Measurements from ENCODE around the gene LRRC3.
A peak's percentile ranks its signal among the peaks of the same experiment; 100 is the strongest.

The LRRC3 gene

GRCh38 chr21:44510109-44510507, 54.8 kb downstream of the LRRC3 start:
- Histone ChIP-seq H2AFZ (ENCODE audit: low read length) (peak overlapping the region; percentile 36), H3K4me3 (ENCODE audit: low read length) (peak overlapping the region; percentile 25; the same call in 1 of the 2 replicates)
- TF ChIP-seq EZH2phosphoT487 (IDR thresholded peaks at IDR 0.05; ENCODE audit: low read length) (no peak), EZH2 (optimal IDR thresholded peaks at IDR 0.05; ENCODE audit: low read depth, low read length) (no peak)
- TF ChIP-seq, protein P1, sequence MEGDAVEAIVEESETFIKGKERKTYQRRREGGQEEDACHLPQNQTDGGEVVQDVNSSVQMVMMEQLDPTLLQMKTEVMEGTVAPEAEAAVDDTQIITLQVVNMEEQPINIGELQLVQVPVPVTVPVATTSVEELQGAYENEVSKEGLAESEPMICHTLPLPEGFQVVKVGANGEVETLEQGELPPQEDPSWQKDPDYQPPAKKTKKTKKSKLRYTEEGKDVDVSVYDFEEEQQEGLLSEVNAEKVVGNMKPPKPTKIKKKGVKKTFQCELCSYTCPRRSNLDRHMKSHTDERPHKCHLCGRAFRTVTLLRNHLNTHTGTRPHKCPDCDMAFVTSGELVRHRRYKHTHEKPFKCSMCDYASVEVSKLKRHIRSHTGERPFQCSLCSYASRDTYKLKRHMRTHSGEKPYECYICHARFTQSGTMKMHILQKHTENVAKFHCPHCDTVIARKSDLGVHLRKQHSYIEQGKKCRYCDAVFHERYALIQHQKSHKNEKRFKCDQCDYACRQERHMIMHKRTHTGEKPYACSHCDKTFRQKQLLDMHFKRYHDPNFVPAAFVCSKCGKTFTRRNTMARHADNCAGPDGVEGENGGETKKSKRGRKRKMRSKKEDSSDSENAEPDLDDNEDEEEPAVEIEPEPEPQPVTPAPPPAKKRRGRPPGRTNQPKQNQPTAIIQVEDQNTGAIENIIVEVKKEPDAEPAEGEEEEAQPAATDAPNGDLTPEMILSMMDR (IDR thresholded peaks at IDR 0.05; ENCODE audit: low read length): no peak

DNA sequence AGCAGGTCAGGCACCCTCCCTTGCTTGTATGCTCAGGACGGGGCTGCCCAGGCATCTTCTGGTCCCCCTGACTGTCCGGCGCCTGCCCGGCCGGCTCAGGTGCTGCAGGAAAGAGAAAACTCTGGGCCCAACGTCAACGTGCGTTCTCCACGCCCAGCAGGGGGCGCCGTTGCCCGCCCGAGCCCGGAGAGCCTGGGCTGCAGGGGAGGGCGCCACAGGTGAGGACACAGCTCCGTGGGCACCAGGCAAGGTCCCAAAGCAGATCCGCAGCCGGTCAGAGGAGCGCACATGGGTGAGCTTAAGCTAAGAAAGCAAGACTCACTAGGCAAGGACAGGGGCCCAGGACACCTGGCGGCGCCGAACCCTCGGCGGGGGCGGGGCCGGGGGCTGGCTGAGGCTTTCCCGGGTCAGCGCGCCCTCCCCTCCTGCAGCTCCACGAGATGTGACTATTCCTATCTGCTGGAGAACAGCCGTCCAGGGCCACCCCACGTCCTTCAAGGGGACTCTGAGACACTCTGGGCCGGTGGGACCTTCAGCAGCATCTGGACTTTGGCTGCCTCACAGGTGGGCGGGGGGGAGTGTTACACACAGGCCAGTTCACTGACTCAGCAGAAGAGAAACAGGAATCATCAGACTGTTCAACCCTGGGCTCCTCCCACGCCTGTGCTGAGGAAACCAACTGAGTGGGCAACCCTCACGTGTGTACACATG, 55.4 kb downstream of the LRRC3 start:
- H3K27ac ChIP-seq (ENCODE audit: low read length): no peak overlapping the region
- no peaks in the 10 kb centered on the region; the same call in 1 of the 2 replicates for H3K4me1 ChIP-seq (ENCODE audit: low read length)
- no peaks in the 10 kb centered on the region for H4K20me1 ChIP-seq (ENCODE audit: insufficient read depth, low read length)
- TF ChIP-seq, protein P1 (IDR thresholded peaks at IDR 0.05; ENCODE audit: low read length): peak; percentile 97
- TF ChIP-seq EZH2phosphoT487 (IDR thresholded peaks at IDR 0.05; ENCODE audit: low read length) (no peak), EZH2 (optimal IDR thresholded peaks at IDR 0.05; ENCODE audit: low read depth, low read length) (no peak)
- H2AFZ ChIP-seq (ENCODE audit: low read length): peak overlapping the region; percentile 36
- H3K4me2 ChIP-seq (ENCODE audit: low read depth, low read length): peak overlapping the region; percentile 56
- H3K9me2 ChIP-seq (replicated peaks; ENCODE audit: insufficient read depth, low read length): no peaks in the 10 kb centered on the region
- H3F3A ChIP-seq (ENCODE audit: insufficient read depth, low read length): no peaks in the 10 kb centered on the region
- H3K9ac ChIP-seq (ENCODE audit: low read length): no peak overlapping the region; the same call in 1 of the 2 replicates
- H3K4me3 ChIP-seq (ENCODE audit: low read length): peak overlapping the region; percentile 25; the same call in 1 of the 2 replicates
- peak; percentile 77 for DNase-seq
- peaks cover 97% of the 10 kb centered on the region for H3K27me3 ChIP-seq (replicated peaks; ENCODE audit: insufficient read depth, low read length)
- H3K36me3 ChIP-seq (replicated peaks; ENCODE audit: insufficient read depth, low read length): no peaks in the 10 kb centered on the region
- no peaks in the 10 kb centered on the region for H3K9me3 ChIP-seq (replicated peaks; ENCODE audit: insufficient read depth, low read length)
- H3K79me2 ChIP-seq (ENCODE audit: low read length): no peaks in the 10 kb centered on the region

More at GRCh38 chr21:44510109-44510507, 54.8 kb downstream of the LRRC3 start:
- Histone ChIP-seq H3K27me3 (replicated peaks; ENCODE audit: insufficient read depth, low read length) (peaks cover 95% of the 10 kb centered on the region), H3K79me2 (ENCODE audit: low read length) (no peaks in the 10 kb centered on the region), H3K36me3 (replicated peaks; ENCODE audit: insufficient read depth, low read length) (no peaks in the 10 kb centered on the region), H3K27ac (ENCODE audit: low read length) (no peak overlapping the region), H3K9ac (ENCODE audit: low read length) (no peak overlapping the region; the same call in 1 of the 2 replicates), H4K20me1 (ENCODE audit: insufficient read depth, low read length) (no peaks in the 10 kb centered on the region), H3K9me2 (replicated peaks; ENCODE audit: insufficient read depth, low read length) (no peaks in the 10 kb centered on the region), H3F3A (ENCODE audit: insufficient read depth, low read length) (no peaks in the 10 kb centered on the region), H3K4me1 (ENCODE audit: low read length) (no peaks in the 10 kb centered on the region; the same call in 1 of the 2 replicates), H3K4me2 (ENCODE audit: low read depth, low read length) (peak overlapping the region; percentile 56), H3K9me3 (replicated peaks; ENCODE audit: insufficient read depth, low read length) (no peaks in the 10 kb centered on the region)
- no peak for DNase-seq

DNA sequence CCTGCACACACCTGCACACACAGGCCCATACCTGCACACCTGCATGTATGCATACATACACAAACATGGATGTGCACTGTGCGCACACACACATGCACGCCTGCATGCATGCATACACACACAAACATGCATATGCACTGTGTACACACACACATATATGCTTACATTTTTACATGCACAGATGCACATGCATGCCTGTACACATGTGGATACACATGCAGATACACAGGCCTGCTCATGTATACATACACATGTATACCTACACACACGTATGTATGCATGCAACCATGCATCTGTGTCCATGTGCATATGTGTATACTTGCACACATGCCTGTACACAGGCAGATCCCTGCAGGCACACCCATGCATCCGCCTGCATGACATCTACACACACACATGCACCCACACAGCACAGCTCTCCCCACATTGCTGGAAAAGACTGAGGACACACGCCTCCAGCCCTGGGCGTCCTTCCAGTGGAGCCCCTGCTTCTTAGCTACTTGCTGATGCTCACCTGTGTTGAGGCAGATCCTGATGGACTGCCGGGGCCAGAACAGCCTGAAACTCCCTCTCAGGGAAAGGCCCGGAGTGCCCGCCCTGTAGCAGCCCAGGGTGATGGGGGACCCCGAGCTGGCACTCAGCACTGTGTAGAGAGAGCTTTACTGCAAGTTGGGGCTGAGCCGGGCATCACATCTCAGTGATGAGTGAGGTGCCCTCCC, 56.1 kb downstream of the LRRC3 start:
- H3F3A ChIP-seq (ENCODE audit: insufficient read depth, low read length): no peaks in the 10 kb centered on the region
- 0 out of 2 replicates have a peak overlapping the region, but pooled peaks have one; percentile 3 for H3K4me2 ChIP-seq (ENCODE audit: low read depth, low read length)
- H3K9ac ChIP-seq (ENCODE audit: low read length): no peak overlapping the region
- no peak for DNase-seq
- TF ChIP-seq EZH2phosphoT487 (IDR thresholded peaks at IDR 0.05; ENCODE audit: low read length): no peak
- TF ChIP-seq, protein P1 (IDR thresholded peaks at IDR 0.05; ENCODE audit: low read length): no peak
- H3K4me3 ChIP-seq (ENCODE audit: low read length): 0 out of 2 replicates have a peak overlapping the region, but pooled peaks have one; percentile 25
- H3K27ac ChIP-seq (ENCODE audit: low read length): no peak overlapping the region
- no peaks in the 10 kb centered on the region for H3K79me2 ChIP-seq (ENCODE audit: low read length)
- H3K9me2 ChIP-seq (replicated peaks; ENCODE audit: insufficient read depth, low read length): no peaks in the 10 kb centered on the region
- H3K36me3 ChIP-seq (replicated peaks; ENCODE audit: insufficient read depth, low read length): no peaks in the 10 kb centered on the region
- no peak overlapping the region for H2AFZ ChIP-seq (ENCODE audit: low read length)
- H4K20me1 ChIP-seq (ENCODE audit: insufficient read depth, low read length): no peaks in the 10 kb centered on the region
- H3K27me3 ChIP-seq (replicated peaks; ENCODE audit: insufficient read depth, low read length): peaks cover 97% of the 10 kb centered on the region
- no peaks in the 10 kb centered on the region for H3K9me3 ChIP-seq (replicated peaks; ENCODE audit: insufficient read depth, low read length)
- no peaks in the 10 kb centered on the region; the same call in 1 of the 2 replicates for H3K4me1 ChIP-seq (ENCODE audit: low read length)

Data from MM.1S (cell line).